Measurements from ENCODE around the gene PEX12. TPM values are rescaled to one million over a fixed set of nuclear protein-coding genes. Genes with fewer than 3 reads are reported as not detected.

PEX12 gene
- total RNA-seq, 1 donor from 2014 or later, result 3.9 TPM

- Histone ChIP-seq H3K27me3 (ENCODE audit: insufficient read depth, low read length) (no peaks in the 10 kb centered on the region), H3K79me2 (ENCODE audit: insufficient read depth, low read length) (peaks cover 20% of the 10 kb centered on the region), H4K20me1 (ENCODE audit: insufficient read depth, low read length) (peaks cover 6% of the 10 kb centered on the region), H3K27ac (ENCODE audit: low read depth, low read length) (no peak overlapping the region), H3K4me2 (ENCODE audit: low read length) (no peak overlapping the region), H3K9me3 (ENCODE audit: insufficient read depth, low read depth, low read length) (no peaks in the 10 kb centered on the region), H3K4me3 (ENCODE audit: insufficient read depth, low read depth, low read length) (no peak overlapping the region), H3K4me1 (ENCODE audit: insufficient read depth, low read length) (peaks cover 4% of the 10 kb centered on the region), H2AFZ (ENCODE audit: low read depth, low read length) (no peak overlapping the region), H3K9ac (ENCODE audit: low read length) (no peak overlapping the region), H3K36me3 (ENCODE audit: insufficient read depth, low read length) (no peaks in the 10 kb centered on the region)
- no peak for FAIRE-seq
- Mint-ChIP-seq H3K27ac (ENCODE audit: unreplicated experiment) (no peak overlapping the region), H3K36me3 (ENCODE audit: low read depth, unreplicated experiment) (peaks cover 3% of the 10 kb centered on the region), H3K4me1 (ENCODE audit: low read depth, unreplicated experiment) (peaks cover under 1% of the 10 kb centered on the region), H3K4me3 (ENCODE audit: unreplicated experiment) (no peak overlapping the region), H3K27me3 (ENCODE audit: low read depth, unreplicated experiment) (peaks cover 9% of the 10 kb centered on the region), H3K9me3 (ENCODE audit: unreplicated experiment) (no peaks in the 10 kb centered on the region)
- DNase-seq (ENCODE audit: low read depth), result no peak
- TF ChIP-seq EZH2 (IDR thresholded peaks at IDR 0.05; ENCODE audit: insufficient read depth, low read length) (no peak), CTCF (IDR thresholded peaks at IDR 0.05; ENCODE audit: insufficient read depth, low read depth, low read length) (no peak)
Measured at GRCh38 chr17:35584061-35584460, 5.7 kb upstream of the PEX12 start.

- Histone ChIP-seq H3K27me3 (ENCODE audit: insufficient read depth, low read length) (no peaks in the 10 kb centered on the region), H4K20me1 (ENCODE audit: insufficient read depth, low read length) (no peaks in the 10 kb centered on the region), H3K4me3 (ENCODE audit: insufficient read depth, low read depth, low read length) (peak overlapping the region; percentile 66), H3K4me1 (ENCODE audit: insufficient read depth, low read length) (peaks cover 13% of the 10 kb centered on the region), H3K4me2 (ENCODE audit: low read length) (peak overlapping the region; percentile 98), H3K79me2 (ENCODE audit: insufficient read depth, low read length) (peaks cover 3% of the 10 kb centered on the region), H3K9ac (ENCODE audit: low read length) (peak overlapping the region; percentile 89), H3K36me3 (ENCODE audit: insufficient read depth, low read length) (peaks cover 4% of the 10 kb centered on the region), H2AFZ (ENCODE audit: low read depth, low read length) (peak overlapping the region; percentile 79), H3K27ac (ENCODE audit: low read depth, low read length) (peak overlapping the region; percentile 73), H3K9me3 (ENCODE audit: insufficient read depth, low read depth, low read length) (no peaks in the 10 kb centered on the region)
- Mint-ChIP-seq H3K4me3 (ENCODE audit: unreplicated experiment) (peak overlapping the region; percentile 98), H3K4me1 (ENCODE audit: low read depth, unreplicated experiment) (peaks cover 5% of the 10 kb centered on the region), H3K27me3 (ENCODE audit: low read depth, unreplicated experiment) (peaks cover 4% of the 10 kb centered on the region), H3K27ac (ENCODE audit: unreplicated experiment) (peak overlapping the region; percentile 82), H3K9me3 (ENCODE audit: unreplicated experiment) (no peaks in the 10 kb centered on the region), H3K36me3 (ENCODE audit: low read depth, unreplicated experiment) (no peaks in the 10 kb centered on the region)
- FAIRE-seq (no peak), DNase-seq (ENCODE audit: low read depth) (no peak)
- TF ChIP-seq CTCF (IDR thresholded peaks at IDR 0.05; ENCODE audit: insufficient read depth, low read depth, low read length) (no peak), EZH2 (IDR thresholded peaks at IDR 0.05; ENCODE audit: insufficient read depth, low read length) (no peak)
Measured at GRCh38 chr17:35578929-35579432, 610 bp upstream of the PEX12 start.

GRCh38 chr17:35577830-35578196, 558 bp downstream of the PEX12 start:
- Mint-ChIP-seq H3K36me3 (ENCODE audit: low read depth, unreplicated experiment) (no peaks in the 10 kb centered on the region), H3K9me3 (ENCODE audit: unreplicated experiment) (no peaks in the 10 kb centered on the region), H3K27ac (ENCODE audit: unreplicated experiment) (peak overlapping the region; percentile 82), H3K4me3 (ENCODE audit: unreplicated experiment) (peak overlapping the region; percentile 98), H3K4me1 (ENCODE audit: low read depth, unreplicated experiment) (peaks cover 5% of the 10 kb centered on the region), H3K27me3 (ENCODE audit: low read depth, unreplicated experiment) (no peaks in the 10 kb centered on the region)
- Histone ChIP-seq H3K36me3 (ENCODE audit: insufficient read depth, low read length) (peaks cover 4% of the 10 kb centered on the region), H3K4me1 (ENCODE audit: insufficient read depth, low read length) (peaks cover 13% of the 10 kb centered on the region), H3K27me3 (ENCODE audit: insufficient read depth, low read length) (no peaks in the 10 kb centered on the region), H3K9me3 (ENCODE audit: insufficient read depth, low read depth, low read length) (no peaks in the 10 kb centered on the region), H3K9ac (ENCODE audit: low read length) (peak overlapping the region; percentile 89), H4K20me1 (ENCODE audit: insufficient read depth, low read length) (no peaks in the 10 kb centered on the region), H3K79me2 (ENCODE audit: insufficient read depth, low read length) (peaks cover 3% of the 10 kb centered on the region), H3K4me2 (ENCODE audit: low read length) (peak overlapping the region; percentile 98), H2AFZ (ENCODE audit: low read depth, low read length) (peak overlapping the region; percentile 79), H3K4me3 (ENCODE audit: insufficient read depth, low read depth, low read length) (peak overlapping the region; percentile 66), H3K27ac (ENCODE audit: low read depth, low read length) (peak overlapping the region; percentile 73)
- FAIRE-seq (no peak), DNase-seq (ENCODE audit: low read depth) (no peak)
- TF ChIP-seq CTCF (IDR thresholded peaks at IDR 0.05; ENCODE audit: insufficient read depth, low read depth, low read length) (no peak), EZH2 (IDR thresholded peaks at IDR 0.05; ENCODE audit: insufficient read depth, low read length) (no peak)

All from astrocyte (in vitro differentiated cells and primary cell).